Glomerular endothelial cell (primary cell): ENCODE results near the gene TNFRSF25. TPM values are rescaled to one million over a fixed set of nuclear protein-coding genes. Genes with fewer than 3 reads are reported as not detected.
"Not testable (repeated sequence)": the region's sequence is repeated elsewhere in the genome, so short reads cannot be mapped to it uniquely, and the experiment has no call there.

Experiments
- DNase-seq: peaks from one replicate; pipeline ENCODE4 v3.0.0-alpha.2; 2011; ENCODE audit warnings: low read depth, low spot score; ENCODE audit errors: extremely low read depth
- total RNA-seq: library from RNA; depleted of rRNA; stranded (reverse); fragments of >200 nt; gene quantifications from 2 replicates; pipeline ENCODE4 v1.2.3, GENCODE V29; 2015

TNFRSF25 gene
- total RNA-seq, 1 donor from 2014 or later: 57.9 TPM

GRCh38 chr1:6470132-6471085 is 4.4 kb upstream of the TNFRSF25 start:
- no peak for DNase-seq

GRCh38 chr1:6468729-6469461 is 2.9 kb upstream of the TNFRSF25 start:
- no peak for DNase-seq

- DNase-seq: no peak
Observed at GRCh38 chr1:6467744-6468688, 2.0 kb upstream of the TNFRSF25 start.

GRCh38 chr1:6467224-6467623 is 1.3 kb upstream of the TNFRSF25 start:
- DNase-seq: no peak

GRCh38 chr1:6466751-6467150 is 778 bp upstream of the TNFRSF25 start:
- no peak for DNase-seq

DNA sequence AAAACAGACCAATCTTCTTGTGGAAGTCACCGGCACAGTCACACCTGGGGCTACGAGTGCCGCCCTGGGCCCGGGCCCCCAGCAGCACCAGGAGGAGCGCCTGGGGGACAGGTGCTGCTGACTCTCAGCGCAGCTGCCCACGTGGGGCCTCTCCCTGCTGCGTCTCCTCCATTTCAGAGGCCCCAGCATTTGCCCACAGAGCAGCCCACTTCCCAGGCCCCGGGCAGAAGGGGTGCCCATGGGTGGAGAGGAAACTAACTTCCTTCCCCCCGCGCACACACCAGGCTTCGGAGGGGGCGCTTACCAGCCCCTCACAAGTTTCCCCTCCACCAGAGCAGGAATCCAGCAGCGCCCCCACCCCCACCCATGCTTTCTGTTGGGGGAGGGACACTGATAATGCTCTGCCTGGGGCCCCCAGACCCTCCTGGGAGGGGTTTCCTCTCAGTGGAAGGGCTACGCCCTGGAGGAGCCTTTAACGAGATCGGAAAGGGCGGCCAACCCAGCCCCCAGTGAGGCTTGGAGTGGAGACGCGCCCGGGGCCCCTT is 440 bp downstream of the TNFRSF25 start:
- DNase-seq: no peak

GRCh38 chr1:6464915-6465314 is 1.1 kb downstream of the TNFRSF25 start:
- DNase-seq: no peak

DNA sequence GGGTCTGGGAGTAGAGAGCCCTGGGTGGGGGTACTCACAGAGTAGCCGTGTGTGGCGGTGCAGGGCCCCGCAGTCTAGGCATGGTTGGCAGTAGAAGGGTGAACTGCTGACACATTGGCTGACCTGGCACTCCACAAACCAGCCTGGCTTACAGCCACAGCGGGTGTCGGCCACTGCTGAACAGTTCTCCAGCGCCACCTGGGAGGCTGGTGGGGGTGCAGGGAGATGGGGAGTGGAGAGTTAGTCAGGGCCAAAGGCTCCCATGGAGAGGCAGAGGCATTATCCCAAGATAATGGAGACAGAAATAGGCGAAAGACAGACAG is 1.5 kb downstream of the TNFRSF25 start:
- no peak for DNase-seq

GRCh38 chr1:6463120-6463412 is 2.9 kb downstream of the TNFRSF25 start:
- no peak for DNase-seq

GRCh38 chr1:6462412-6463119 is 3.4 kb downstream of the TNFRSF25 start:
- no peak for DNase-seq

DNA sequence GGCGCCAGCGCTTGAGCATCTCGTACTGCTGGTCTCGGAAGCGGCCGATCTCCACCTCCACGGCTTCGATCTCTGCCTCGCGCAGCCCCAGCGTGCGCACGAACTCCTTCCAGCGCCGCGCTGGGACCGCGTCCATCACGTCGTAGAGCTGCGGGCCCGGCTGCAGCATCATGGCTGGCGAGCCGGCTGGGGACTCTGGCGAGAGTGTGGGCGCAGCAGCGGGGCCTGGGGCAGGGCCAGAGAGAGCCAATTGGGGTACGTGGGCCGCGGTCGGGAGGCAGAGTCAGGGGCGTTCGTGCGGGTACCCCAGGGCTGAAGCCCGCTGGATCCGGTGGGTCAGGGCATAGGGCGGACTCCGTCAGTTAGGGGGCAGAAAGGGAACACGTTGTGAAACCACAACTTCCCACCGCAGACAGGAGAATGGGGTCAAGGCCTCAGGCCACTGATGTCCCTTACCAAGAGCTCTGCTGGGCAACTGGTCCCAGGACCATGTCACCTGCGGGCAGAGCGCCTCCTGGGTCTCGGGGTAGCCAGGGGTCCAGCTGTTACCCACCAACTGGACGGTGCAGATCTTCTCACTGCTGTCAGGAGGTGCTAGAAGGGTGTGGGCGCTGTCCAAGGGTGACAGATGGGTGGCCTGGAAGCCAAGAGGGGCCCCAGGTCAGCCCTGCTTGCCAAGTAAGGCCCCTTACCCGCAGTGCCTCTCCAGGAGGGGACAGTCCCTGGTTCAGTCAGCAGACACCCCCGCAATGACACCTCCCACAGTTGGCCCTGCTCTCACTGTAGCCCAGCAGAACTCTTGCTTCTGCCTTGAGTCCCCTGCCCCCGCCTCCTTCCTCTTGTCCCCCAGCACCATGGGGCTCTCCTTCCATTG is 4.2 kb downstream of the TNFRSF25 start:
- no peak for DNase-seq

DNA sequence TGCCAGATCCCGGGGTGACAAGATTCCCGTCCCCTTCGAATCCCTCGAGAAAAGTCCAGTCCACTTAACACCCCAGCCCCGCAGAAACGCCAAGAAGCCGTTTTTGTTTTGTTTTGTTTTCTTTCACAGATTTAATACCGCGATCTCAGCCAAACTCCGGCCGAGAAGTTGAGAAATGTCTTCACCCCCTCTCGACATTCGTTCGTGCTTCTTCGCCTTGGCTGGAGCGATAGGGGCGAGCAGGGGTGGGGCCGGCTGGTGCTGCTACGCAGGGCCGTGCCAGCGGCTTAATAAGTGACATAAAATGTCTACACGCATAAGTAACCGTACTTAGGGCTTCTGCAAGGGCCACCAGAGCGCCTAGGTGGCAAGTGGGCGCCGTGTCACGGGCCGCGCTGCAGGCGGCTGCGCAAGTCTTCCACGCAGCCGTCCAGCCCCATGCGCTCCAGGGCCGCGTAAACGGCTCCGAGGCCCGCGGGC is 4.9 kb downstream of the TNFRSF25 start:
- DNase-seq: no peak

GRCh38 chr1:6460301-6461050 is 5.5 kb downstream of the TNFRSF25 start:
- DNase-seq: no peak

- DNase-seq: no peak
Observed at GRCh38 chr1:6459850-6460265, 6.1 kb downstream of the TNFRSF25 start.

DNA sequence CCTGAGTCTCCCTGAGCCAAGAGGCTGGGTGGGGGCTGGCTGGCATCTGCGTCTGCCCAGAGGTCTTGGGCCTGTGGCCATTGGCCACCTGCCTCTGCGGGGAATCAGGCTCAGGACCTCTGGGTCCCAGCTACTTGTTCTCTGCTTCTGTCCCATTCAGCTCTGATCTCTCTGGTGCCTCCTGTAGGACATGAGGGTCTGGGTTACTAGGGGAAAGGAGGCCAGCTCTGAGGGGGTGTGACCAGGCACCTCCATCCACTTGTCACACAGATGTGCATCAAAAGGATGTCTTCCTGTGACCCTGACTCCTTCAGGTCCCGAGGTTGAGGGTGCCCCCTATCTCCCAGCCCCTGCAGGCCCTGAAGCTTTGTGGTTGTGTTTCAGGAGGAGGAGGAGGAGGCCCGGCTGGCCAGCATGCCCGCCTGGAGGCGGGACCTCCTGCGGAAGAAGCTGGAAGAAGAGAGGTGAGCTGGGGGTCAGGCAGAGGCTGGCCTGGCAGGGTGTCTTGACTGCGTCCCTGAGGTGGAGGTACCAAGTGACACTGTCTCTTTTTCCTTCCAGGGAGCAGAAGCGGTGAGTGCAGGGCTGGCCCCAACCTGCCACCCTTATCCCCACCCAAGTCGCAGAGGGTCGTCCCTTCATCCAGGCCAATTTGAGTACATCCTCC is 9.0 kb downstream of the TNFRSF25 start:
- DNase-seq: no peak

GRCh38 chr1:6455752-6456520 is 10.0 kb downstream of the TNFRSF25 start:
- DNase-seq: not testable (repeated sequence)
